ENCODE results near the gene MACROD2. TPM values are rescaled to one million over a fixed set of nuclear protein-coding genes. Genes with fewer than 3 reads are reported as not detected.

Gene MACROD2
- total RNA-seq, 1 donor from 2014 or later: 17.6 TPM

GRCh38 chr20:14764511-14765369, 769.4 kb downstream of the MACROD2 start:
- DNase-seq: no peak

GRCh38 chr20:14765370-14765701, 770.0 kb downstream of the MACROD2 start:
- DNase-seq: no peak

DNA sequence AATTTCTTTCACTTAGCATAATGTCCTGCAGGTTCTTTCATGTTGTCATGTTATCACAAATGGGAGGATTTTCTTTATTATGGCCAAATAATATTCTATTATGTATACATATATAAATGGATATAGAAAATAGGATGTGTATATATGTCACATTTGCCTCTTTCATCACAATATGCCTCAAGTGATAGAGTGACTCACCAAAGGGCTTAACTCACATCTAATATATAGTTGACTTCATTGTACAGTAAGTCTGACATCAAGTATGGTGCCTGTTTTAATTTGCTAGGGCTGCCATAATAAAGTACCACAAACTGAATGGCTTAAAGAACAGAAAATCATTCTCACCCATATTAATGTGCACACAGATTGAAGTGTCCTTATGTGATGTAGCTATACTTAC, 778.2 kb downstream of the MACROD2 start:
- DNase-seq: no peak

DNA sequence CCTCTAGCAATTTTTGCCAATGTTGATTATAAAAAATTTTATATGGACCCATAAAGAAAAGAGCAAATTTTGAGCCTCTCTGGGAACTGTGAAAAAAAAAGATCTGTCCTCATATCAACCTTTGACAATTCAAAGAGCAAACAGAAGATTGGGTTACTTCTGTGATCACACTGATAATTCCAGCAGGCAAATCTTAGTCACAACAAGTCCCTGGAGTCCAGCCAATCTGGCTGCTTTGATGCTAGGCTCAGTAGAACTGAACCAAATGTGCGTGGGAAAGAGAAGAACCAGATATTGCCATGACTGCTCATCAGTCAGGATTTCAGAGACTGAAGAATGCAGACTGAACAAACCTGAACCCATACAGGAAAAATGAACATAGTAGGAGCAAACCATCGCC, 780.5 kb downstream of the MACROD2 start:
- DNase-seq: peak; percentile 11

DNA sequence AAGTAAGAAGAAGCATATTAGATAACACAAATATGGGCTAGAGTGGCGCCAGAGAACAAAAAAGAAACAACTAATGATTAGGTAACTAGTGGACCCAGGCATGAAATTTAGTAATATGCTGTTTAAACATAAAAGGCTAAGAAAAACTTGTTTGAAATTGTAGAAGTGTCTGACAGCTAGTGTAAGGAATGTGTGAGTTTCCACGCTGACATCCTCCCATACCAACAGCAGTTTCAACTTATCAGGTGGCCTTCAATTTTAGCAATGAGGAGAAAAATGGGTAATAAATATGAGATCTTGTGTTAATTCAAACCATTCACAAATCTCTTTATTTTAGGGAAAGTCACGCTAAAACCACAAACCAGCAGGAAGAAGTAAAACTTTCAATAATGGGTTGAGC, 782.3 kb downstream of the MACROD2 start:
- no peak for DNase-seq

DNA sequence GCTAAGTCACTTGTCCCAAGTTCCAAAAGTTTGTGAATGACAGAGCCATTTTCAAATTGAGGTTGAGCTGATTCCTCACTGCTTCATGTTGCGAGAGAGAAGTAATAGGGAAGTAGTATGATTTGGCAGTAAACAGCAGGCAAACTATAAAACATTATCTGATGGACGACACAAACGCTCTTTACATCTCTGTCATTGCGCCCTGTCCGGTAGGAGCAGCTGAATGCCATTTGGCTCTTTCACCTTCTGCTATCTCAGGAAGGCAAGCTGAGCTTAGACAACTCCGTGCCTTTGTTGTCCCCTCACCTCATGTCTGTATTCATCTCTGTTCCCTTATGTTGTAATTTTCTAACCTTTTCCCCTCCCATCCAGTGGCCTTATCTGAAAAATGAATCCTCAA, 782.8 kb downstream of the MACROD2 start:
- no peak for DNase-seq

GRCh38 chr20:14778875-14779274, 783.6 kb downstream of the MACROD2 start:
- no peak for DNase-seq

DNA sequence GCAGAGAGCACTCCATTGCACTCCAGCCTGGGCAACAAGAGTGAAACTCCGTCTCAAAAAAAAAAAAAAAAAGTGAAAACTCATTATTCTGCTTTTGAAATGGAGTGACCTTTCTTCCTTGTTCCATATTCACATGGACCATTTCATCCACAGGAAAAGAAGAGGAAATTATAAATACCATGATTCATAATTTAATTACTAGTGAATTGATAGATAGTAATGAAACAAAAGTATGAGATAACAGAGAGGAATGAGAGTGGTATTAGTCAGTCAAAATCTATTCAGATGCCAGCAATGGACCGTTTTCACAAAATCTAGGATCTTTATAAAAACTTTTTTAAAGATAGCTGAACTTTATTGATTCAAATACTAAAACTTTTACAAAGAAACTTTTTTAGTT, 785.2 kb downstream of the MACROD2 start:
- no peak for DNase-seq

DNA sequence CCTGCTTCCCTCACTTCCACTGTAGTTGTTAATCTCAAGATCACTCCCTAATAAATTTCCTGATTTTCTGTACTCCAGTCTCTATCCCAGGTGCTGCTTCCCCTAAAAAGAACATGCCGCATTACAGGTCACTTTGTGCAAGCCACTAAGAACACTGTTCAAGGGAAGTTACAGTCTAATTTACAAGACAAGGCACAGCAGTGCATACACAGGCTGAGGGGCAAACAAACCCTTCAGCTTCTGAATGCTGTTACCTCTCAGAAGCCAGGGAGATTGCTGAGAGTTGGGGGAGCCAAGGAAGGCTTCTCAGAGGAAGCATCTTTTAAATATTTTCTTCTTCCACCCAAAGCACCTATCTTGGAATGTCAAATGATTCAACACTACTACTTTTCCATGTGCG, 787.4 kb downstream of the MACROD2 start:
- no peak for DNase-seq

DNA sequence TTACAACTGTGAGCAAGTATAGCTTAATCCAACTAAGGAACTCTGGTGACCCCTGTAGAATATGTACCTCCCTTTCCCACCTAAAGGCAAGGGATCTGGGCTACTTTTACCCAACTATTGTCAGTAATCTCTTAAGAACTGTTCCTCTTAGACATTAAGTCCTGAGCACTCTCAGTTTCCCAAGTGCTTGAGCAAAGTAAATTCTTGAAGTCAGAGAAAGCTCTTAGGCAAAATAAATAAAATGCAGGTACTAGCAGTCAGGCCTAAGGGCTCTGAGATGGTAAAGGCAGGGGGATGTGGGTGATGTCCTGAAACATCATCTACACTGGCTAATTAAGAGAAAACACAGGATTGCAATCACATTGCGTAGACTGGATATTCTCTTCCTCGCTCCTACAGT, 788.5 kb downstream of the MACROD2 start:
- no peak for DNase-seq

DNA sequence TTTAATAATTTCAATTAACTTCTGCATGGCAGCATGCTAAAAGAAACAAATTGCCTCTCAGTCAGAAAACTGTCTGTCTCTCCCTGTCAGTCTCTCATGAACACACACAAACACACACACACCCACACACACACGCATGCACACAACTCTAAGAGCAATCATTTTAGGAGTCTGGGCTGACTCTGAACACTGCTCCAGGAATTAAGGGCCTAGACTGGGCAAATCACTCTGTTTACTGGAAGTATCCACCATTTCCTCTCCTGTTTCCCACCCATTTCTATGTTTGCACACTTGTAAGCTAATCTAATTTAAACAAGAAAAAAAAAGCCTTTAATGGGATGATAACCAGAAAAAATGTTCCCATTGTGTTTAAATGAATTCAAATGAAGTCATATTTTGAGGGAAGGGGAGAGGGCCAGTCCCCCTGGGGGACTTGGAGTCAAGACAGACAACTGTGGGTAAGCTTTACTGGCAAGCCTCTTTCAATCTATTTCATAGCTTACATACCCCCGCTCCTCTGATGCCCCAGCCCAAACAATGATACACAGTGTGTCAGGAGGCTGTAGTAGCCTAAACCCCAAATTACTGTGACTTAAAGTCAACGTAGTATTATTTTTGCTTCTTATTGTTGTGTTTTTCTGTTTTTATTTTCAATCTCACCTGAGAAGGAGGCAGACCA, 789.9 kb downstream of the MACROD2 start:
- no peak for DNase-seq

- no peak for DNase-seq
Measured at GRCh38 chr20:14790190-14790589, 794.9 kb downstream of the MACROD2 start.

DNA sequence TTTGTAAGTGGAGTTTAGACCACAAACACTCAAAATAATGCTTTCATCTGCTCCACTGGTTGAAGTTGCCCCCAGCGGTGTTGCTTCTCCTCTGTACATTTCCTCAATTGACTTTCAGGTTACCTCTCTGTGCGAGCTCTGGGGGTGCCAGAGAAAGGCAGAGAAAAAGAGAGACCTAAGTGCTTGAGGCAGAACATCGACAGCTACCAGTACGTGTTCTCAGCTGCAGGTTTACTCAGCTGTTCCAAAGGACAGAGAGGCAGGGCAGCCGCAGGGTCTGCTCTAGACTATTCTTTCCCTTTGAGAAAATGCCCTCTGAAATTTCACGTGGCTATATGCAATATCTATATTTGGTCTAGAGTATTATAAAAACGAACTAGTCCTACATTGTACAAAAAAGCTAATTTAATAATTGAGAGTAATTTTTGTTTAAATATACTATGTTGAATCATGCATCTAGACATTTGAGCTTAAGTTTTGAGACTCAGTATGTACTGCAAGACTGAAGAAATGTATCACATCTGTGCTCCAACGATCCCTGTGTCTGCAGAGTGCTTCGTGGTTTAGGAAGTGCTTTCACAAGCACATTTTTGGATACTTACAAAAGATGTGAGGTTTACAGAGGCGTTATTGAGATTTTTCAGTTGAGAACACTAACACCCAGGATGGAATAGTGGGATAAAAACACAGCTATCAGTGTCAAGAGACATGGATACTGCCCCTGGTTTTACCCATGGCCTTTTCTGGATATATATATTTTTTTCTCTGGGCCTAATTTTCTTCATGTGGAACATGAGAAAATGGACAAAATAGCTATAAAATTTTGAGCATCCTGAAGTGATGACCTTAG, 795.7 kb downstream of the MACROD2 start:
- DNase-seq: peak; percentile 63

DNA sequence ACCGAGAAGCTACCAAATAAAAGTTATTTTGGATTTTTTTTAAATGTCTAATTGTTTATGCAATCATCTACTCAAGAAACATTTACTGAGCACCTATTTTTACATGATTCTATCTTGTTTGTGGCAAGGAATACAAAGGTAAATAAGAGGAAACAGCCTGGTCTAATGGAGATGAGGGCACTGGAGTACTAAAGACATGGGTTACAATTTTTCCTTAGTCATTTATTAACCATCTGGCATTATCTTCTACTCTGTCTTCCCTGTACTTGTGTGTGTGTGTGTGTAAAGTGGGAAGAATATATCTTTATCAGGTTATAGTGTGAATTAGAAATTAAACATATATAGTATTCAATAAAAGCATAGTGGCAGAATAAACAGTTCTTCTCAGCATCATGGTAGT, 797.6 kb downstream of the MACROD2 start:
- DNase-seq: no peak

DNA sequence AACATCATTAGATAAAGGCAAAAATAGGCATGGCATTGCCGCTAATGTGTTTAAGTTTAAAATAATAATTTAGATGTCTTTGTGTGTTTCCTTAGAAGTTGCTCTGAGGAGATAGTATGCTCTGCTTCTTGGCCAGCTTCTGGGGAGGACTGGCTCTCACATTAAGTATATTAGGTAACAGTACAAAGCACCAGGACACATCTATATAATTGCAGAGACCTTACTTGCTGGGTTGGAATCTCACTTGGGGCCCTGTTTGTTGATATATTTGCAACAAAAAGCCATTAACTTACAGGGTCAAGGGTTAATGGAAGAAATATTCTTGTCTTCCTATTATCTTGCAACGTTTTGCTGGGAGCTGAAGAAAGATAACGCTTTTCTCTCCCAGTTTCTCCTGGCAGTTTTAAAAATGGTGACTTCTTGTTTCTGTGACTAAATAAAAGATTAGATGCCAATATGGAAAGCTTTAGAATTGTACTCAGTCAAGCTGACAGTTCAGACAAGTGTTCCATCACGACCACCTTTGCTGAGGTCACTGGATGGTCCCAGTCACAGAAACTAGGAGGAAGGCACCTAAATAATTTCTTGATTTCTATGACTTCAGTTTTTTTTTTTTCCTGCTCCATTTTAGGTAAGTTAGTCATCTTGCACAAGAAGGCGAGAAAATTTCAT, 804.4 kb downstream of the MACROD2 start:
- no peak for DNase-seq

DNA sequence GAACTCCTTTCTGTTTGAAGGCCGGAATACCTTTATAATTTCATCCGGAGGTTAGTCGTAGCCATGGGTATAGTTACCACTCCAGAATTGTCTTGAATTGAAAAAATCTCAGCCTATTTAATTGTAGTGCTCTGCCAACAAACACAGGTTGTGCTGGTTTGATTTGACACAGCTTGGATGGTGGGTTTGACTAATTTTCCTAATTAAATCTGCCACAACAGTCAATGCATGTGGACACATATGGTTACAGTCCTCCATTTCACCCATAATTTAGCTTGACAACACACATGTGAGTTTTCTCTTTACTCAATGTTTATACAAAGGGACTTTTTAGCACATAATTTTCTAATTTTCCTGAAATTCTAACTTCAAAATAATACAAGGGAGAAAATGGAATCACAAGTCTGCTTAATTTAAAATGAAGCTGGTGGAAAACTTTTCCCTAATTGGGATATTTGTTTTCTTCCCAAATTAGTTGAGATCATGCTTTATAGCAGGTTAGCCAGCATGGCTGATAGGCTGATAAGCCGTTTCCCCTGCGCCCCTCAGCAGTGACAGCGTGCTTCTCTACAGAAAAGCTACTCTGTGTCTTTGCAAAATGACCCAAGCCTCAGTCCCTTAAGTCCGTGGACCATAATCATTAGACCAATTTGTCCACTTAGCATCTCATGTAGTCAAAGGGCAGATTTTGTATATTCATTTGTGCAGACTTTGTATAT, 805.5 kb downstream of the MACROD2 start:
- DNase-seq: no peak

GRCh38 chr20:14801591-14802325, 806.4 kb downstream of the MACROD2 start:
- no peak for DNase-seq

DNA sequence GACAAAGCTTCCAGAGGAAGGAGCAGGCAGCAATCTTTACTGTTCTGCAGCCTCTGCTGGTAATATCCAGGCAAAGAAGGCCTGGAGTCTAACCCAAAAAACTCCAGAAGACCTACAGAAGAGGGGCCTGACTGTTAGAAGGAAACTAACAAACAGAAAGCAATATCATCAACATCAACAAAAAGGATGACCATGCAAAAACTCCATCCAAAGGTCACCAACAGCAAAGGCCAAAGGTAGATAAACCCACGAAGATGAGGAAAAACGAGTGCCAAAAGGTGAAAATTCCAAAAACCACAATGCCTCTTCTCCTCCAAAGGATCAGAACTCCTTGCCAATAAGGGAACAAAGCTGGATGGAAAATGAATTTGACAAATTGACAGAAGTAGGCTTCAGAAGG, 811.9 kb downstream of the MACROD2 start:
- no peak for DNase-seq

DNA sequence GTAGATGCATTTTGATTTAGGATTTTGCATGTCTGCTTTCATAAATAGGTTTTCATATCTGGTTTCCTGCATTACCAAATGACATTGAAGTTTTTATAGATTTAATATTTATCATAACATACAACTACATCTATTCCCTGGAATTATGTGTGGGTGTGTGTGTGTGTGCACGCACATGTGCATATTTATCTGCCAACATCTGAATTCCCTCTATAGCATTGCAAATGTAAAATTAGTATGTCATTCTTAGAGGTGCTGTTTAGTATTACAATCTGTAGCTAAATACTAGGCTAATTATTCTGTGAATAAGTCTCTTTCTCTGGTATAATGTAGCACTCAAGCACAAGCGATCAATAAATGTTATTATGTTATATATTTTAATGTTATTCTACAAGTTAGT, 820.0 kb downstream of the MACROD2 start:
- DNase-seq: no peak

GRCh38 chr20:14816471-14816870, 821.2 kb downstream of the MACROD2 start:
- DNase-seq: no peak

- DNase-seq: no peak
Measured at GRCh38 chr20:14817101-14817500, 821.8 kb downstream of the MACROD2 start.
